H1 (cell line): ENCODE data around the gene SRSF3. TPM values are rescaled to one million over a fixed set of nuclear protein-coding genes. Genes with fewer than 3 reads are reported as not detected.
A peak's percentile ranks its signal among the peaks of the same experiment; 100 is the strongest.

Experiments used
- CTCF ChIA-PET: fragments of 300-600 bp; sonication (Branson Sonifier 250); formaldehyde crosslinking; loops from one replicate; lab custom pipeline; 2021; ENCODE audit not compliant: partially characterized antibody; lab: Charles Lee
- POLR2A ChIA-PET: fragments of 300-600 bp; sonication (Branson Sonifier 250); formaldehyde crosslinking; loops from one replicate; lab custom pipeline; 2021; ENCODE audit warnings: inconsistent platforms; ENCODE audit not compliant: partially characterized antibody; lab: Charles Lee
- DNase-seq, 2 experiments: peaks; one replicate each; pipeline versions ENCODE4 v3.0.0 to v3.0.0-alpha.2; 2010 to 2022; ENCODE audit warnings: low spot score in 2 of 2, low read depth in 1 of 2, mixed read lengths in 1 of 2
- FAIRE-seq: peaks from 2 replicates; lab custom pipeline; 2011; peaks lifted over from hg19 to GRCh38; lab: Jason Lieb, UNC
- H2AFZ ChIP-seq: 2 replicates; pipeline ENCODE4 v1.8.1; 2012; ENCODE audit warnings: low read length, inconsistent platforms
- H2AK5ac ChIP-seq: 2 replicates; pipeline ENCODE4 v1.6.1; 2013; ENCODE audit warnings: low read depth, low read length
- H2BK120ac ChIP-seq: replicated peaks from 2 replicates; pipeline ENCODE3; 2013; ENCODE audit warnings: low read depth, low read length, inconsistent platforms
- H2BK12ac ChIP-seq: 2 replicates; pipeline ENCODE4 v1.6.1; 2013; ENCODE audit warnings: low read depth, low read length
- H2BK15ac ChIP-seq: 2 replicates; pipeline ENCODE4 v1.6.1; 2013; ENCODE audit warnings: low read length
- H2BK20ac ChIP-seq: 2 replicates; pipeline ENCODE4 v1.6.1; 2013; ENCODE audit warnings: low read length
- H2BK5ac ChIP-seq: 2 replicates; pipeline ENCODE4 v1.6.1; 2013; ENCODE audit warnings: low read depth, low read length
- H3K14ac ChIP-seq: 2 replicates; pipeline ENCODE4 v1.6.1; 2013; ENCODE audit warnings: inconsistent platforms; ENCODE audit not compliant: insufficient read length
- H3K18ac ChIP-seq: 2 replicates; pipeline ENCODE4 v1.6.1; 2013; ENCODE audit warnings: low read length; ENCODE audit errors: extremely low read depth
- H3K23ac ChIP-seq: 2 replicates; pipeline ENCODE4 v1.6.1; 2013; ENCODE audit warnings: inconsistent platforms; ENCODE audit not compliant: insufficient read length
- H3K23me2 ChIP-seq: 2 replicates; pipeline ENCODE4 v1.6.1; 2013; ENCODE audit warnings: low read depth, low read length
- H3K27ac ChIP-seq: 2 replicates; pipeline ENCODE4 v1.6.1; 2011; ENCODE audit warnings: low read depth, low read length, inconsistent platforms
- H3K27me3 ChIP-seq, 4 experiments: replicated peaks in 1 of 4; 1 replicate in 1 of 4; 2 replicates in 3 of 4; pipeline versions ENCODE4 v1.6.1 to v1.8.1; 2011 to 2013; ENCODE audit warnings: low read length in 3 of 4, mild to moderate bottlenecking in 3 of 4, inconsistent platforms in 2 of 4, mixed read lengths in 2 of 4, moderate library complexity in 1 of 4; ENCODE audit not compliant: control insufficient read depth in 3 of 4, insufficient read depth in 3 of 4; ENCODE audit errors: extremely low read depth in 1 of 4
- H3K36me3 ChIP-seq, 4 experiments: 2 replicates each; pipeline versions ENCODE4 v1.6.1 to v1.8.1; 2011 to 2013; ENCODE audit warnings: mild to moderate bottlenecking in 4 of 4, low read length in 3 of 4, moderate library complexity in 2 of 4, control low read depth in 1 of 4, inconsistent platforms in 1 of 4; ENCODE audit not compliant: insufficient read depth in 4 of 4, control insufficient read depth in 2 of 4
- H3K4ac ChIP-seq: replicated peaks from 2 replicates; pipeline ENCODE3; 2013; ENCODE audit warnings: low read length, low read depth, mixed read lengths, inconsistent platforms; ENCODE audit not compliant: insufficient read length
- H3K4me1 ChIP-seq, 4 experiments: replicated peaks in 1 of 4; 1 replicate in 1 of 4; 2 replicates in 3 of 4; pipeline versions ENCODE4 v1.6.1 to v1.8.1; 2011 to 2013; ENCODE audit warnings: low read length in 3 of 4, inconsistent platforms in 2 of 4, mixed read lengths in 1 of 4; ENCODE audit not compliant: insufficient read depth in 4 of 4, control insufficient read depth in 3 of 4
- H3K4me2 ChIP-seq, 2 experiments: 2 replicates each; pipeline versions ENCODE4 v1.6.1 to v1.8.1; 2011 to 2013; ENCODE audit warnings: low read depth in 2 of 2, low read length in 2 of 2, control low read depth in 1 of 2, inconsistent platforms in 1 of 2, mild to moderate bottlenecking in 1 of 2; ENCODE audit not compliant: insufficient read depth in 1 of 2
- H3K4me3 ChIP-seq, 4 experiments: fragments of 200-600, 300-600 bp in 1 of 4; sonication (generic), shearing (Covaris generic), sonication (Bioruptor Twin) in 1 of 4; 2 replicates each; pipeline versions ENCODE4 v1.5.1 to v1.8.1; 2011 to 2016; ENCODE audit warnings: low read length in 4 of 4, low read depth in 3 of 4, control low read depth in 2 of 4, inconsistent platforms in 2 of 4, mild to moderate bottlenecking in 2 of 4, mixed read lengths in 1 of 4, moderate library complexity in 1 of 4; ENCODE audit not compliant: insufficient read depth in 2 of 4; ENCODE audit errors: extremely low read depth in 1 of 4
- H3K56ac ChIP-seq: replicated peaks from 2 replicates; pipeline ENCODE3; 2013; ENCODE audit warnings: low read depth, mild to moderate bottlenecking, mixed read lengths, low read length, inconsistent platforms; ENCODE audit not compliant: insufficient read length
- H3K79me1 ChIP-seq: 2 replicates; pipeline ENCODE4 v1.6.1; 2013; ENCODE audit warnings: low read depth, low read length, control low read depth
- H3K79me2 ChIP-seq, 2 experiments: 2 replicates each; pipeline versions ENCODE4 v1.6.1 to v1.8.1; 2012 to 2013; ENCODE audit warnings: low read length in 2 of 2, mild to moderate bottlenecking in 2 of 2, inconsistent platforms in 1 of 2; ENCODE audit not compliant: insufficient read depth in 2 of 2, control insufficient read depth in 1 of 2
- H3K9ac ChIP-seq, 4 experiments: replicated peaks in 1 of 4; 1 replicate in 1 of 4; 2 replicates in 3 of 4; pipeline versions ENCODE4 v1.6.1 to v1.8.1; 2011 to 2013; ENCODE audit warnings: low read depth in 3 of 4, low read length in 3 of 4, control low read depth in 2 of 4, mild to moderate bottlenecking in 2 of 4, moderate library complexity in 2 of 4, inconsistent platforms in 1 of 4; ENCODE audit errors: extremely low read depth in 1 of 4
- H3K9me3 ChIP-seq, 2 experiments: 2 replicates each; pipeline versions ENCODE4 v1.6.1 to v1.8.1; 2012 to 2013; ENCODE audit warnings: mild to moderate bottlenecking in 2 of 2, moderate library complexity in 2 of 2, control low read depth in 1 of 2, inconsistent platforms in 1 of 2, low read depth in 1 of 2, low read length in 1 of 2, mixed read lengths in 1 of 2; ENCODE audit not compliant: insufficient read depth in 2 of 2
- H4K20me1 ChIP-seq, 2 experiments: replicated peaks in 1 of 2; 2 replicates each; pipeline versions ENCODE3 to v1.8.1; 2011 to 2013; ENCODE audit warnings: inconsistent platforms in 2 of 2, low read length in 2 of 2, mild to moderate bottlenecking in 1 of 2; ENCODE audit not compliant: insufficient read depth in 2 of 2, control insufficient read depth in 1 of 2
- H4K5ac ChIP-seq: 2 replicates; pipeline ENCODE4 v1.6.1; 2013; ENCODE audit warnings: low read length, low read depth, mixed read lengths, inconsistent platforms; ENCODE audit not compliant: insufficient read length
- H4K8ac ChIP-seq: 2 replicates; pipeline ENCODE4 v1.8.0; 2013; ENCODE audit warnings: mild to moderate bottlenecking, moderate library complexity, low read length, inconsistent platforms; ENCODE audit not compliant: insufficient read depth; ENCODE audit errors: extremely low read depth
- H4K91ac ChIP-seq: replicated peaks from 2 replicates; pipeline ENCODE3; 2013; ENCODE audit warnings: low read length, mixed read lengths, inconsistent platforms; ENCODE audit not compliant: insufficient read length
- CBX8 ChIP-seq: fragments of 300-800, 300-1000 bp; sonication (generic); IDR thresholded peaks from 2 replicates; pipeline ENCODE4 v1.7.1; 2016; ENCODE audit warnings: low read depth, low read length, borderline replicate concordance
- CEBPB ChIP-seq: IDR thresholded peaks from 2 replicates; pipeline ENCODE4 v1.6.1; 2012; ENCODE audit warnings: low read depth, low read length
- KDM4A ChIP-seq: IDR thresholded peaks from one replicate; pipeline ENCODE4 v1.7.1; 2012; ENCODE audit warnings: low read depth, mild to moderate bottlenecking, moderate library complexity, low read length, inconsistent platforms; ENCODE audit not compliant: severe bottlenecking
- KDM5A ChIP-seq: fragments of 200-600 bp; IDR thresholded peaks from 2 replicates; pipeline ENCODE4 v1.7.1; 2012; ENCODE audit warnings: mild to moderate bottlenecking, low read length, inconsistent platforms, mixed read lengths
- NRF1 ChIP-seq: IDR thresholded peaks from 2 replicates; pipeline ENCODE4 v1.6.1; 2011; ENCODE audit warnings: mild to moderate bottlenecking, low read depth, low read length, improper control_type of control experiment
- PHF8 ChIP-seq: fragments of 200-600 bp; sonication (generic); conservative IDR thresholded peaks from 2 replicates; pipeline ENCODE4 v1.7.1; 2012; ENCODE audit warnings: low read depth, mild to moderate bottlenecking, inconsistent platforms, low read length, moderate library complexity
- SP4 ChIP-seq: IDR thresholded peaks from 2 replicates; pipeline ENCODE4 v1.6.1; 2012; ENCODE audit warnings: low read length, inconsistent platforms
- TAF1 ChIP-seq: IDR thresholded peaks from 2 replicates; pipeline ENCODE4 v1.6.1; 2011; ENCODE audit warnings: mild to moderate bottlenecking, low read depth, low read length
- WGBS, 2 experiments: shearing (Covaris generic) in 1 of 2; methylation state at CpG; one replicate each; pipeline versions ENCODE4 v1.1.6 to v1.1.7; 2013 to 2015; ENCODE audit warnings: low lambda C conversion rate in 2 of 2, mixed read lengths in 2 of 2, inconsistent platforms in 1 of 2, low coverage in 1 of 2, missing lambda C conversion rate in 1 of 2; ENCODE audit not compliant: insufficient replicate concordance in 2 of 2, insufficient coverage in 1 of 2, insufficient read length in 1 of 2; ENCODE audit errors: extremely low coverage in 1 of 2, missing lambda C conversion rate in 1 of 2; 5-methylcytosine and 5-hydroxymethylcytosine counted together
- long read RNA-seq, 2 experiments: library from RNA in 1 of 2; library from capped mRNA in 1 of 2; stranded (forward); transcript quantifications; one replicate each; pipeline ENCODE4 v2.0.0, GENCODE V29; 2021; ENCODE audit warnings: inconsistent platforms in 1 of 2
- polyA minus RNA-seq, 3 experiments: library from RNA; depleted of rRNA, polyadenylated mRNA; stranded (reverse); fragments of >200 nt; gene quantifications; 1 replicate in 2 of 3; 2 replicates in 1 of 3; pipeline ENCODE4 v1.2.3, GENCODE V29; 2011
- polyA plus RNA-seq, 7 experiments: library from polyadenylated mRNA; depleted of rRNA in 3 of 7; stranded (reverse) in 5 of 7; unstranded in 2 of 7; fragments of >200 nt in 5 of 7; fragments of 200-250 nt in 2 of 7; gene quantifications; 1 replicate in 5 of 7; 2 replicates in 1 of 7; 4 replicates in 1 of 7; pipeline versions ENCODE4 v1.2.1 to v1.2.3, GENCODE V29; 2011 to 2013; ENCODE audit warnings: missing spikeins in 2 of 7, mixed read lengths in 2 of 7
- total RNA-seq: library from RNA; stranded (reverse); fragmentation: NEBNext Ultra II Directional; extraction: Animal tissue kit (Norgen Biotek cat#: 25700); gene quantifications from 2 replicates; pipeline ENCODE4 v1.2.1, GENCODE V29; 2021

Gene SRSF3
- total RNA-seq (689 and 705 TPM in 2 replicates), polyA plus RNA-seq (2011; rRNA removed) (471 and 548 TPM in 2 replicates), polyA minus RNA-seq (2011; rRNA and poly(A)+ RNA removed) (323 and 336 TPM in 2 replicates)
- polyA plus RNA-seq (2011; cell fraction: cytosol; rRNA removed): 649 TPM
- polyA plus RNA-seq (2011; cell fraction: nucleus; rRNA removed): 159 TPM
- polyA plus RNA-seq (2012, experiment 1 of 2): 696 to 1,158 TPM (median 791 TPM) in 4 replicates
- polyA plus RNA-seq (2012, experiment 2 of 2): 40.8 TPM
- 293 TPM for polyA plus RNA-seq (2013, experiment 1 of 2)
- 286 TPM for polyA plus RNA-seq (2013, experiment 2 of 2)
- polyA minus RNA-seq (2011; cell fraction: cytosol; rRNA and poly(A)+ RNA removed): 155 TPM
- 183 TPM for polyA minus RNA-seq (2011; cell fraction: nucleus; rRNA and poly(A)+ RNA removed)
- long read RNA-seq, experiment 1, full-length matches to known transcripts: 314 of 492 reads
- long read RNA-seq, experiment 1, partial matches to known transcripts: 124 of 492 reads
- long read RNA-seq, experiment 1, other reads (novel, unspliced or antisense): 54 of 492 reads
- long read RNA-seq, experiment 2, full-length matches to known transcripts: 1,913 of 1,936 reads
- long read RNA-seq, experiment 2, partial matches to known transcripts: 6 of 1,936 reads
- long read RNA-seq, experiment 2, other reads (novel, unspliced or antisense): 17 of 1,936 reads

DNA sequence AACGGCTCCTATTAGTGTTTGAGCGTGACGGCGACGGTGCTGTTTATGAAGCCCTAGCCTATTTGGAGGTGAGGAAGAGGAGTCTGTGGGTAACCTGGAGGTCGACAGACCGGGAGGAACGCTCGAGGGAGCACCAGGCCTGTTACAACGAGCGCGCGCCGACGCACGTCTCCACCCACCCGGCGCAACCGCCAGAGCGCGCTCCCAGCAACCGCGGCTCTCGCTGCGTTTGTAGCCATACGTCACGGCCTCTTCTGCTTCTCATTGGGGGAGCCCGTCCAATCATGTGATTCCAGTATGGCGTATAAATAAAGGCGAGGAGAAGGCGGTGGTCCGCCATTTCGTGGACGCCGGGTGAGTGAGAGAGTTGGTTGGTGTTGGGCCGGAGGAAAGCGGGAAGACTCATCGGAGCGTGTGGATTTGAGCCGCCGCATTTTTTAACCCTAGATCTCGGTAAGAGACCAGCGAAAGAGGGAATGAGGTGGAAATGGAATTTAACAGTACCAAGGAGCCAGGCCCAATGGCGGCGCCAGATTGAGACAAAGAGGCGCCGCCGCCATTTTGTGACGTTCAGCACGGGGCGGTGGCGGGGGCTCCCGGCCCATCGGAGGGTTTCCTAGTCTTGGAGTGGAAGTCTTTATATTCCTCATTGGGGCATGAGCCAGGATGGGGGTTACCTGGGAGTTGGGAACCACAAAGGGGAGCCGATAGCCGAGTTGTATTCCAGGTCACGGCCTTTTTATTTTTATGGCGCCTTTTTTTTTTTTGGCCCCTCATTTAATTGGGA lies at the start of gene SRSF3:
SRSF3 (plus strand) TSS at position 334 of the 787 bp plus-strand sequence. CDS start 2,401 bp downstream, outside the sequence.
- Histone ChIP-seq H4K20me1 (peaks cover 24 to 34% of the 10 kb centered on the region in 2 experiments), H3K4me1 (peaks cover 0 to 3% (median 1%) of the 10 kb centered on the region in 4 experiments; a peak in 3 of 7 replicates), H2BK120ac (peak within 1 kb of the TSS; percentile 59), H4K8ac (peak within 1 kb of the TSS; percentile 100), H3K79me2 (peaks cover 44 to 51% of the 10 kb centered on the region in 2 experiments), H3K4ac (peak within 1 kb of the TSS; percentile 90), H4K91ac (peak within 1 kb of the TSS; percentile 89), H3K23ac (no peak within 1 kb of the TSS), H4K5ac (peak within 1 kb of the TSS; percentile 94), H3K14ac (no peak within 1 kb of the TSS), H3K36me3 (peaks cover 20 to 44% (median 23%) of the 10 kb centered on the region in 4 experiments), H2BK12ac (peak within 1 kb of the TSS; percentile 96), H3K23me2 (peaks cover 4% of the 10 kb centered on the region; the same call in 1 of the 2 replicates), H3K27ac (peak within 1 kb of the TSS; percentile 97), H3K18ac (peak within 1 kb of the TSS; percentile 32), H2BK20ac (no peak within 1 kb of the TSS), H2AFZ (peak within 1 kb of the TSS; percentile 86), H3K4me3 (peak within 1 kb of the TSS; percentile 93 to 100 (median 96)), H2AK5ac (peak within 1 kb of the TSS; percentile 28; the same call in 1 of the 2 replicates), H3K79me1 (no peaks in the 10 kb centered on the region), H3K27me3 (no peaks in the 10 kb centered on the region), H2BK5ac (peak within 1 kb of the TSS; percentile 91), H3K4me2 (peak within 1 kb of the TSS; percentile 75 to 79), H2BK15ac (peak within 1 kb of the TSS; percentile 93; the same call in 1 of the 2 replicates), H3K9ac (peak within 1 kb of the TSS; percentile 98 to 100 (median 99)), H3K56ac (peak within 1 kb of the TSS; percentile 94), H3K9me3 (no peaks in the 10 kb centered on the region)
- DNase-seq: peak; percentile 87 to 95
- ChIA-PET POLR2A (interaction anchor here (0.7 to 13.4 kb wide), 22 partner anchors 8 to 1422 kb away, joined by 3 to 386 read pairs (median 3); no protein-coding TSS in a partner anchor), CTCF (no interaction called here)
- 1% methylated on average over 58 of the region's 58 CpGs; no CpG with 5 or more reads in 1 of the 2 experiments for WGBS, 2 experiments
- FAIRE-seq: no peak
- TF ChIP-seq SP4 (peak; percentile 92), PHF8 (peak; percentile 99), CEBPB (no peak), NRF1 (peak; percentile 30; the same call in 1 of the 2 replicates), TAF1 (peak; percentile 100), KDM4A (peak; percentile 42), CBX8 (no peak), KDM5A (no peak)
